GM23338 (cell line): ENCODE measurements around the gene PEX10. TPM values are rescaled to one million over a fixed set of nuclear protein-coding genes. Genes with fewer than 3 reads are reported as not detected.

ENCODE experiments used
- ATAC-seq: fragments of 200-7000 bp; cut with Tn5 transposase; 3 replicates; pipeline ENCODE4 v1.9.1; 2020
- DNase-seq: peaks from one replicate; pipeline ENCODE4 v3.0.0-alpha.2; 2015; ENCODE audit warnings: low spot score
- H2AFZ ChIP-seq: fragments of 200-600 bp; sonication (generic); 2 replicates; pipeline ENCODE4 v1.8.0; 2016; ENCODE audit warnings: antibody characterized with exemption, mild to moderate bottlenecking, moderate library complexity
- H3F3A ChIP-seq: fragments of 200-600 bp; sonication (generic); replicated peaks from 2 replicates; pipeline ENCODE4 v1.8.0; 2017; ENCODE audit warnings: antibody characterized with exemption, mixed run types, low read depth
- H3K27ac ChIP-seq: fragments of 200-600 bp; sonication (generic); 2 replicates; pipeline ENCODE4 v1.6.1; 2016; ENCODE audit warnings: low read depth
- H3K27me3 ChIP-seq: fragments of 200-600 bp; sonication (generic); 2 replicates; pipeline ENCODE4 v1.8.0; 2016; ENCODE audit warnings: mild to moderate bottlenecking, mixed run types, moderate library complexity; ENCODE audit not compliant: insufficient read depth
- H3K36me3 ChIP-seq: fragments of 200-600 bp; sonication (generic); 2 replicates; pipeline ENCODE4 v1.8.0; 2016; ENCODE audit warnings: mild to moderate bottlenecking; ENCODE audit not compliant: insufficient read depth
- H3K4me1 ChIP-seq: fragments of 200-600 bp; sonication (generic); 2 replicates; pipeline ENCODE4 v1.8.0; 2016; ENCODE audit warnings: mild to moderate bottlenecking, moderate library complexity; ENCODE audit not compliant: insufficient read depth
- H3K4me2 ChIP-seq: fragments of 200-600 bp; sonication (generic); 2 replicates; pipeline ENCODE4 v1.7.1; 2017; ENCODE audit warnings: mixed run types
- H3K4me3 ChIP-seq: fragments of 200-600 bp; sonication (generic); 2 replicates; pipeline ENCODE4 v1.6.1; 2016; ENCODE audit warnings: mixed run types
- H3K79me2 ChIP-seq: fragments of 200-600 bp; sonication (generic); replicated peaks from 2 replicates; pipeline ENCODE4 v1.8.0; 2017; ENCODE audit warnings: mild to moderate bottlenecking; ENCODE audit not compliant: insufficient read depth
- H3K9me2 ChIP-seq: fragments of 200-600 bp; sonication (generic); 2 replicates; pipeline ENCODE4 v1.8.0; 2017; ENCODE audit not compliant: insufficient read depth
- H4K20me1 ChIP-seq: fragments of 200-600 bp; sonication (generic); replicated peaks from 2 replicates; pipeline ENCODE4 v1.8.0; 2017; ENCODE audit warnings: mild to moderate bottlenecking; ENCODE audit not compliant: insufficient read depth
- H3K27ac Mint-ChIP-seq: 2 replicates; pipeline ENCODE4 v1.8.0; 2020; ENCODE audit warnings: inconsistent platforms, mild to moderate bottlenecking, moderate library complexity, mixed read lengths
- H3K27me3 Mint-ChIP-seq: 3 replicates; pipeline ENCODE4 v1.8.0; 2022; ENCODE audit warnings: low read depth, mild to moderate bottlenecking, moderate library complexity, mixed read lengths, inconsistent platforms; ENCODE audit not compliant: insufficient read depth, poor library complexity
- H3K36me3 Mint-ChIP-seq: 3 replicates; pipeline ENCODE4 v1.8.0; 2021; ENCODE audit warnings: low read depth, mild to moderate bottlenecking, inconsistent platforms, moderate library complexity, mixed read lengths
- H3K4me1 Mint-ChIP-seq: 3 replicates; pipeline ENCODE4 v1.8.0; 2020; ENCODE audit warnings: mild to moderate bottlenecking, inconsistent platforms, mixed read lengths
- H3K4me3 Mint-ChIP-seq: 3 replicates; pipeline ENCODE4 v1.8.0; 2021; ENCODE audit warnings: moderate library complexity, mild to moderate bottlenecking, inconsistent platforms, mixed read lengths
- H3K9me3 Mint-ChIP-seq: 3 replicates; pipeline ENCODE4 v1.8.0; 2020; ENCODE audit warnings: moderate library complexity, mild to moderate bottlenecking, inconsistent platforms, mixed read lengths
- CREB1 ChIP-seq: fragments of 250-450 bp; sonication (Bioruptor Pico); IDR thresholded peaks from 2 replicates; pipeline ENCODE4 v1.5.0; 2020; ENCODE audit warnings: low read depth, mild to moderate bottlenecking, moderate library complexity
- ETS1 ChIP-seq: IDR thresholded peaks from 2 replicates; pipeline ENCODE4 v1.6.1; 2016; ENCODE audit warnings: antibody characterized with exemption
- EZH2 ChIP-seq: fragments of 200-600 bp; sonication (generic); IDR thresholded peaks from one replicate; pipeline ENCODE4 v1.8.0; 2017; ENCODE audit warnings: antibody characterized with exemption, mild to moderate bottlenecking, low read depth; ENCODE audit not compliant: unreplicated experiment
- EZH2phosphoT487 ChIP-seq: fragments of 200-600 bp; sonication (generic); IDR thresholded peaks from one replicate; pipeline ENCODE4 v1.8.1; 2018; ENCODE audit warnings: antibody characterized with exemption; ENCODE audit not compliant: unreplicated experiment
- JUNB ChIP-seq: IDR thresholded peaks from one replicate; pipeline ENCODE4 v1.6.1; 2016; ENCODE audit warnings: antibody characterized with exemption; ENCODE audit not compliant: unreplicated experiment
- NANOG ChIP-seq: IDR thresholded peaks from 2 replicates; pipeline ENCODE4 v1.6.1; 2016; ENCODE audit warnings: antibody characterized with exemption, borderline replicate concordance
- POLR2AphosphoS5 ChIP-seq: IDR thresholded peaks from 2 replicates; pipeline ENCODE4 v1.6.1; 2016; ENCODE audit warnings: antibody characterized with exemption, low read depth
- STAT1 ChIP-seq: IDR thresholded peaks from one replicate; pipeline ENCODE4 v1.6.1; 2016; ENCODE audit warnings: antibody characterized with exemption; ENCODE audit not compliant: unreplicated experiment
- ZNF114 ChIP-seq: fragments of 250-450 bp; sonication (Bioruptor Pico); IDR thresholded peaks from 2 replicates; pipeline ENCODE4 v1.5.0; 2020; ENCODE audit warnings: mild to moderate bottlenecking, moderate library complexity
- ZNF462 ChIP-seq: fragments of 250-450 bp; sonication (Bioruptor Pico); IDR thresholded peaks from 2 replicates; pipeline ENCODE4 v1.5.0; 2020; ENCODE audit warnings: mild to moderate bottlenecking, moderate library complexity
- polyA plus RNA-seq: library from polyadenylated mRNA; unstranded; fragments of >200 nt; fragmentation: Nextera tagmentation; extraction: Ambion mirVana; gene quantifications from 2 replicates; pipeline ENCODE4 v1.2.1, GENCODE V29; 2016
- total RNA-seq: library from RNA; depleted of rRNA; stranded (reverse); fragments of >200 nt; shearing (Covaris generic); gene quantifications from 2 replicates; pipeline ENCODE4 v1.2.3, GENCODE V29; 2014

The PEX10 gene
- total and polyA plus RNA-seq, 2 experiments from 2014 or later: 15.0 to 53.9 TPM

- H3K4me3 ChIP-seq: no peak overlapping the region
- no peaks in the 10 kb centered on the region for H3K27me3 ChIP-seq
- H2AFZ ChIP-seq: no peak overlapping the region
- no peak overlapping the region for H3K27ac ChIP-seq
- H3K9me2 ChIP-seq: no peaks in the 10 kb centered on the region
- Mint-ChIP-seq H3K36me3 (no peaks in the 10 kb centered on the region), H3K9me3 (no peaks in the 10 kb centered on the region), H3K27me3 (peaks cover 2% of the 10 kb centered on the region), H3K4me1 (no peaks in the 10 kb centered on the region), H3K4me3 (no peak overlapping the region), H3K27ac (no peak overlapping the region)
- no peaks in the 10 kb centered on the region for H3K79me2 ChIP-seq
- ATAC-seq (no peak), DNase-seq (no peak)
- no peaks in the 10 kb centered on the region for H3K4me1 ChIP-seq
- H3F3A ChIP-seq: no peaks in the 10 kb centered on the region
- no peaks in the 10 kb centered on the region for H3K36me3 ChIP-seq
- no peak for TF ChIP-seq STAT1
- TF ChIP-seq EZH2phosphoT487: no peak
- no peak for TF ChIP-seq EZH2
- TF ChIP-seq JUNB: no peak
- no peak for TF ChIP-seq ETS1
- TF ChIP-seq CREB1 (CRISPR knock-in tag): no peak
- no peak for TF ChIP-seq ZNF114 (CRISPR knock-in tag)
- TF ChIP-seq ZNF462: no peak
- TF ChIP-seq POLR2AphosphoS5: no peak
- no peak for TF ChIP-seq NANOG
- H4K20me1 ChIP-seq: no peaks in the 10 kb centered on the region
- no peak overlapping the region for H3K4me2 ChIP-seq
These were observed 23.5 kb upstream of the PEX10 start for GRCh38 chr1:2435746-2436355.
